HCT116 (cell line): ENCODE data around the gene OLFML2A. TPM values are rescaled to one million over a fixed set of nuclear protein-coding genes. Genes with fewer than 3 reads are reported as not detected.

ENCODE experiments used
- ATAC-seq: fragments of 200-7000 bp; cut with Tn5 transposase; 2 replicates; pipeline ENCODE4 v1.9.1; 2020; ENCODE audit warnings: mild to moderate bottlenecking, moderate library complexity
- BruUV-seq: library from RNA; stranded (reverse); fragments of 400-500 nt; replicated peaks from 2 replicates; lab custom pipeline; 2021; lab: Mats Ljungman, UMichigan
- CTCF ChIA-PET: fragments of 300-600 bp; sonication (Branson Sonifier 250); formaldehyde crosslinking; loops from one replicate; lab custom pipeline; 2021; ENCODE audit warnings: antibody characterized with exemption; lab: Charles Lee
- POLR2A ChIA-PET: fragments of 300-600, 350-600 bp; sonication (Branson Sonifier 250); formaldehyde crosslinking; loops from one replicate; lab custom pipeline; 2021; ENCODE audit warnings: antibody characterized with exemption; lab: Charles Lee
- RAD21 ChIA-PET, 2 experiments: fragments of 300-600 bp; sonication (Branson Sonifier 250); formaldehyde crosslinking; loops; one replicate each; lab custom pipeline; 2023; ENCODE audit warnings: low total read pairs in 2 of 2; ENCODE audit not compliant: uncharacterized antibody in 2 of 2, unreplicated experiment in 2 of 2, low non-redundant PET in 1 of 2; lab: Charles Lee
- DNase-seq: peaks from one replicate; pipeline ENCODE4 v3.0.0-alpha.2; 2010; ENCODE audit warnings: low read depth, low spot score
- H2AFZ ChIP-seq: fragments of 200-600 bp; shearing (Covaris generic), sonication (generic); 2 replicates; pipeline ENCODE4 v1.6.1; 2017; ENCODE audit warnings: low read depth, mixed run types, mixed read lengths, antibody characterized with exemption, low read length; ENCODE audit not compliant: poor library complexity, severe bottlenecking
- H3K27ac ChIP-seq: 2 replicates; pipeline ENCODE4 v1.5.1; 2012; ENCODE audit warnings: low read depth, low read length
- H3K27me3 ChIP-seq: fragments of 200-600 bp; sonication (generic); 2 replicates; pipeline ENCODE4 v1.6.1; 2016; ENCODE audit warnings: mixed run types, low read length, mixed read lengths; ENCODE audit not compliant: insufficient read depth
- H3K36me3 ChIP-seq, 2 experiments: fragments of 200-500 bp in 1 of 2; fragments of 200-600 bp in 1 of 2; sonication (Bioruptor generic) in 1 of 2; sonication (generic) in 1 of 2; 2 replicates each; pipeline versions ENCODE4 v1.5.1 to v1.6.1; 2014 to 2016; ENCODE audit warnings: low read length in 2 of 2, inconsistent platforms in 1 of 2, mixed read lengths in 1 of 2, mixed run types in 1 of 2; ENCODE audit not compliant: insufficient read depth in 2 of 2, control insufficient read depth in 1 of 2
- H3K4me1 ChIP-seq, 2 experiments: fragments of 200-600 bp in 1 of 2; sonication (generic) in 1 of 2; 2 replicates each; pipeline versions ENCODE4 v1.5.1 to v1.6.1; 2012 to 2017; ENCODE audit warnings: low read length in 2 of 2, inconsistent platforms in 1 of 2, mild to moderate bottlenecking in 1 of 2, mixed read lengths in 1 of 2, mixed run types in 1 of 2, moderate library complexity in 1 of 2; ENCODE audit not compliant: insufficient read depth in 2 of 2, control insufficient read depth in 1 of 2
- H3K4me2 ChIP-seq: fragments of 200-600 bp; sonication (generic); 2 replicates; pipeline ENCODE4 v1.6.1; 2017; ENCODE audit warnings: mixed run types, low read length, mixed read lengths
- H3K4me3 ChIP-seq, 2 experiments: fragments of 200-600 bp in 1 of 2; sonication (generic) in 1 of 2; replicated peaks in 1 of 2; 2 replicates each; pipeline ENCODE4 v1.5.1; 2011 to 2016; ENCODE audit warnings: low read length in 2 of 2, control low read depth in 1 of 2, low read depth in 1 of 2, mild to moderate bottlenecking in 1 of 2, mixed read lengths in 1 of 2, mixed run types in 1 of 2
- H3K79me2 ChIP-seq: fragments of 200-600 bp; sonication (generic); 2 replicates; pipeline ENCODE4 v1.6.1; 2017; ENCODE audit warnings: mild to moderate bottlenecking, mixed run types, low read length, moderate library complexity, mixed read lengths; ENCODE audit not compliant: insufficient read depth
- H3K9ac ChIP-seq: fragments of 200-600 bp; sonication (generic); 2 replicates; pipeline ENCODE4 v1.6.1; 2016; ENCODE audit warnings: low read length, mixed read lengths
- H3K9me2 ChIP-seq: fragments of 200-600 bp; sonication (generic), shearing (Covaris generic); 2 replicates; pipeline ENCODE4 v1.6.1; 2017; ENCODE audit warnings: mixed run types, mild to moderate bottlenecking, moderate library complexity; ENCODE audit not compliant: insufficient read depth
- H3K9me3 ChIP-seq, 2 experiments: fragments of 200-500 bp in 1 of 2; fragments of 200-600 bp in 1 of 2; sonication (Bioruptor generic) in 1 of 2; sonication (generic) in 1 of 2; 2 replicates each; pipeline ENCODE4 v1.6.1; 2014 to 2017; ENCODE audit warnings: low read length in 2 of 2, mixed read lengths in 2 of 2, inconsistent platforms in 1 of 2, low read depth in 1 of 2, mild to moderate bottlenecking in 1 of 2, mixed run types in 1 of 2, moderate library complexity in 1 of 2; ENCODE audit not compliant: control insufficient read depth in 1 of 2, insufficient read depth in 1 of 2
- H4K20me1 ChIP-seq: fragments of 200-600 bp; sonication (generic), shearing (Covaris generic); 2 replicates; pipeline ENCODE4 v1.6.1; 2017; ENCODE audit warnings: mixed run types, mild to moderate bottlenecking, moderate library complexity; ENCODE audit not compliant: insufficient read depth
- CEBPB ChIP-seq: IDR thresholded peaks from 2 replicates; pipeline ENCODE4 v1.6.1; 2012; ENCODE audit warnings: low read depth
- EGR1 ChIP-seq: IDR thresholded peaks from 2 replicates; pipeline ENCODE4 v1.6.1; 2012; ENCODE audit warnings: low read depth
- ELF1 ChIP-seq: IDR thresholded peaks from 2 replicates; pipeline ENCODE4 v1.6.1; 2012; ENCODE audit warnings: low read depth, borderline replicate concordance
- EZH2 ChIP-seq: fragments of 200-600 bp; sonication (generic); IDR thresholded peaks from 2 replicates; pipeline ENCODE4 v1.6.1; 2017; ENCODE audit warnings: antibody characterized with exemption, mixed run types
- EZH2phosphoT487 ChIP-seq: fragments of 200-600 bp; IDR thresholded peaks from 2 replicates; pipeline ENCODE4 v1.6.1; 2018; ENCODE audit warnings: antibody characterized with exemption, borderline replicate concordance
- FOSL1 ChIP-seq: IDR thresholded peaks from 2 replicates; pipeline ENCODE4 v1.6.1; 2012; ENCODE audit warnings: low read depth
- JUND ChIP-seq: IDR thresholded peaks from 2 replicates; pipeline ENCODE4 v1.6.1; 2012
- POLR2A ChIP-seq: IDR thresholded peaks from 2 replicates; pipeline ENCODE4 v1.7.0; 2011; ENCODE audit warnings: borderline replicate concordance; ENCODE audit not compliant: insufficient read depth, insufficient read length; ENCODE audit errors: extremely low read depth
- POLR2AphosphoS5 ChIP-seq: IDR thresholded peaks from 2 replicates; pipeline ENCODE4 v1.6.1; 2011; ENCODE audit warnings: mild to moderate bottlenecking, low read depth, low read length, moderate library complexity
- RAD21 ChIP-seq: IDR thresholded peaks from 2 replicates; pipeline ENCODE4 v1.6.1; 2012; ENCODE audit warnings: low read depth, mild to moderate bottlenecking
- SIN3A ChIP-seq: IDR thresholded peaks from 2 replicates; pipeline ENCODE4 v1.6.1; 2012; ENCODE audit warnings: low read depth
- SP1 ChIP-seq: IDR thresholded peaks from 2 replicates; pipeline ENCODE4 v1.6.1; 2012; ENCODE audit warnings: low read depth
- SRF ChIP-seq: IDR thresholded peaks from 2 replicates; pipeline ENCODE4 v1.6.1; 2012; ENCODE audit warnings: low read depth
- TCF7L2 ChIP-seq: IDR thresholded peaks from 2 replicates; pipeline ENCODE4 v1.7.0; 2011; ENCODE audit warnings: borderline replicate concordance, inconsistent platforms; ENCODE audit not compliant: insufficient read depth, insufficient read length; ENCODE audit errors: extremely low read depth
- YY1 ChIP-seq: IDR thresholded peaks from 2 replicates; pipeline ENCODE4 v1.6.1; 2011; ENCODE audit warnings: low read length, low read depth, moderate library complexity, mild to moderate bottlenecking; ENCODE audit not compliant: insufficient replicate concordance; ENCODE audit errors: extremely low read depth
- ZFX ChIP-seq: fragments of 450-650 bp; IDR thresholded peaks from 2 replicates; pipeline ENCODE4 v1.6.1; 2017
- ZNF274 ChIP-seq: fragments of 200-500 bp; sonication (Bioruptor generic); IDR thresholded peaks from 2 replicates; pipeline ENCODE4 v1.6.1; 2014; ENCODE audit warnings: mild to moderate bottlenecking, low read depth, low read length, inconsistent platforms
- intact Hi-C: fragments of 100-400 bp; cut with micrococcal nuclease; formaldehyde crosslinking; loops from 2 replicates; pipeline ENCODE4 v1.10.0; 2022
- total RNA-seq: library from RNA; stranded (reverse); gene quantifications from one replicate; pipeline ENCODE4 v1.2.1, GENCODE V29; 2021; ENCODE audit not compliant: unreplicated experiment
- TF ChIP-seq, protein P1 (sequence below): IDR thresholded peaks from 2 replicates; pipeline ENCODE4 v1.6.1; 2011; ENCODE audit warnings: mild to moderate bottlenecking, low read length, moderate library complexity; ENCODE audit not compliant: insufficient replicate concordance; ENCODE audit errors: extremely low read depth
- TF ChIP-seq, protein P2 (sequence below): IDR thresholded peaks from 2 replicates; pipeline ENCODE4 v1.6.1; 2012
- TF ChIP-seq, protein P3 (sequence below), 3 experiments: fragments of 200-600 bp in 1 of 3; sonication (generic) in 1 of 3; IDR thresholded peaks in 2 of 3; conservative IDR thresholded peaks in 1 of 3; 2 replicates each; pipeline ENCODE4 v1.5.1; 2012 to 2017; ENCODE audit warnings: low read depth in 2 of 3, low read length in 2 of 3, antibody characterized with exemption in 1 of 3, borderline replicate concordance in 1 of 3, control low read depth in 1 of 3, mild to moderate bottlenecking in 1 of 3, mixed read lengths in 1 of 3, mixed run types in 1 of 3, moderate library complexity in 1 of 3; ENCODE audit not compliant: insufficient read depth in 1 of 3
- TF ChIP-seq, protein P4 (sequence below): IDR thresholded peaks from 2 replicates; pipeline ENCODE4 v1.6.1; 2012

Gene OLFML2A
- total RNA-seq, 1 experiment from 2014 or later, result 6.3 TPM

GRCh38 chr9:124813041-124813440 is 36.1 kb downstream of the OLFML2A start (continued):
- TF ChIP-seq, protein P1, sequence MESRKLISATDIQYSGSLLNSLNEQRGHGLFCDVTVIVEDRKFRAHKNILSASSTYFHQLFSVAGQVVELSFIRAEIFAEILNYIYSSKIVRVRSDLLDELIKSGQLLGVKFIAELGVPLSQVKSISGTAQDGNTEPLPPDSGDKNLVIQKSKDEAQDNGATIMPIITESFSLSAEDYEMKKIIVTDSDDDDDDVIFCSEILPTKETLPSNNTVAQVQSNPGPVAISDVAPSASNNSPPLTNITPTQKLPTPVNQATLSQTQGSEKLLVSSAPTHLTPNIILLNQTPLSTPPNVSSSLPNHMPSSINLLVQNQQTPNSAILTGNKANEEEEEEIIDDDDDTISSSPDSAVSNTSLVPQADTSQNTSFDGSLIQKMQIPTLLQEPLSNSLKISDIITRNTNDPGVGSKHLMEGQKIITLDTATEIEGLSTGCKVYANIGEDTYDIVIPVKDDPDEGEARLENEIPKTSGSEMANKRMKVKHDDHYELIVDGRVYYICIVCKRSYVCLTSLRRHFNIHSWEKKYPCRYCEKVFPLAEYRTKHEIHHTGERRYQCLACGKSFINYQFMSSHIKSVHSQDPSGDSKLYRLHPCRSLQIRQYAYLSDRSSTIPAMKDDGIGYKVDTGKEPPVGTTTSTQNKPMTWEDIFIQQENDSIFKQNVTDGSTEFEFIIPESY, result no peak
- TF ChIP-seq ELF1, result no peak
- TF ChIP-seq, protein P2, sequence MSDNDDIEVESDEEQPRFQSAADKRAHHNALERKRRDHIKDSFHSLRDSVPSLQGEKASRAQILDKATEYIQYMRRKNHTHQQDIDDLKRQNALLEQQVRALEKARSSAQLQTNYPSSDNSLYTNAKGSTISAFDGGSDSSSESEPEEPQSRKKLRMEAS, result no peak

DNA sequence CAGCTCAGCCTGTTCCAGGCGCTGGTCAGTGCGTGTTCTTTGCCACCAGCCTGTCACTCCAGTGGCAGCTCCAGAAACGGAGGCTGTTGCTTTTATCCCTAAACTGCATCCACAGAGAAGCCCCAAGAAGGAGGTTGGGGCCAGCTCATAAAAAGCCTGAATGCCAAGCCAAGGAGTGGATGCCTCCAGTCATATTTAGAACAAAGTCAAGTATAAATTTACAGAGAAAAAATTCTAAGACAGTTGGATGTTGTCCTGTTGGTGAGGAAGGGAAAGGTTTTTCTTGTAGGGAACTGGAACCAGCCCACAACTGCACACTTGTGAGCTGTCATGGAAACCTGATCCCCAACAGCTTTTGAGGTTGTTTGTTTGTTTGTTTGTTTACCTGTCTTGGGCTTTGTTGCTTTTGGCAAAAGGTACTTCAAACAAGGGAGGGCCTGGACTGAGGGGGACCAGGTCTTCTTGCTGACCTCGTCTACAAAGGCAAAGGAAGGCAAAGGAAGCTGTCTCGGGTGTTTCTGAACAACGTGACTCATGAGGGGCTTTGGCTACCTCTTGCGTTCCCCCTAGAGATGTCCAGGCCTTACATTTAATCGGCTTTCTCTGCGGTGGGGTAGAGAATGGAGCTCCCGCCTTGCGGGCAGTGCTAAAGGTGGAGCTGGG is 36.7 kb downstream of the OLFML2A start:
- ATAC-seq (no peak), DNase-seq (no peak)
- H3K27me3 ChIP-seq, result no peaks in the 10 kb centered on the region
- H3K9me3 ChIP-seq, result no peaks in the 10 kb centered on the region
- no peak overlapping the region for H3K4me3 ChIP-seq
- peak overlapping the region; percentile 75; the same call in 1 of the 2 replicates for H3K9ac ChIP-seq
- H3K79me2 ChIP-seq, result no peaks in the 10 kb centered on the region
- peaks cover 53 to 71% of the 10 kb centered on the region in 2 experiments for H3K4me1 ChIP-seq
- H2AFZ ChIP-seq, result no peak overlapping the region
- ChIA-PET CTCF (interaction anchor here (1.0 to 2.6 kb wide), 4 partner anchors 19 to 41 kb away, joined by 3 to 15 read pairs (median 7); partner anchors contain the start of gene WDR38), POLR2A (interaction anchor here (1.7 kb wide), 1 partner anchor 19 kb away, joined by 5 read pairs; no protein-coding TSS in a partner anchor), RAD21 (no interaction called here)
- H3K4me2 ChIP-seq, result peak overlapping the region; percentile 98
- TF ChIP-seq SRF, result no peak
- TF ChIP-seq FOSL1, result no peak
- TF ChIP-seq, protein P3, sequence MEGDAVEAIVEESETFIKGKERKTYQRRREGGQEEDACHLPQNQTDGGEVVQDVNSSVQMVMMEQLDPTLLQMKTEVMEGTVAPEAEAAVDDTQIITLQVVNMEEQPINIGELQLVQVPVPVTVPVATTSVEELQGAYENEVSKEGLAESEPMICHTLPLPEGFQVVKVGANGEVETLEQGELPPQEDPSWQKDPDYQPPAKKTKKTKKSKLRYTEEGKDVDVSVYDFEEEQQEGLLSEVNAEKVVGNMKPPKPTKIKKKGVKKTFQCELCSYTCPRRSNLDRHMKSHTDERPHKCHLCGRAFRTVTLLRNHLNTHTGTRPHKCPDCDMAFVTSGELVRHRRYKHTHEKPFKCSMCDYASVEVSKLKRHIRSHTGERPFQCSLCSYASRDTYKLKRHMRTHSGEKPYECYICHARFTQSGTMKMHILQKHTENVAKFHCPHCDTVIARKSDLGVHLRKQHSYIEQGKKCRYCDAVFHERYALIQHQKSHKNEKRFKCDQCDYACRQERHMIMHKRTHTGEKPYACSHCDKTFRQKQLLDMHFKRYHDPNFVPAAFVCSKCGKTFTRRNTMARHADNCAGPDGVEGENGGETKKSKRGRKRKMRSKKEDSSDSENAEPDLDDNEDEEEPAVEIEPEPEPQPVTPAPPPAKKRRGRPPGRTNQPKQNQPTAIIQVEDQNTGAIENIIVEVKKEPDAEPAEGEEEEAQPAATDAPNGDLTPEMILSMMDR (IDR thresholded peaks at IDR 0.05 in 2 of 3, conservative IDR thresholded peaks at IDR 0.05 in 1 of 3; ENCODE audit: borderline replicate concordance in 1 of 3, insufficient read depth in 1 of 3, low read depth in 2 of 3, low read length in 2 of 3), result no peak
- TF ChIP-seq EZH2, result no peak
- no peak for TF ChIP-seq JUND
- no peak for TF ChIP-seq ZNF274
- TF ChIP-seq, protein P4, sequence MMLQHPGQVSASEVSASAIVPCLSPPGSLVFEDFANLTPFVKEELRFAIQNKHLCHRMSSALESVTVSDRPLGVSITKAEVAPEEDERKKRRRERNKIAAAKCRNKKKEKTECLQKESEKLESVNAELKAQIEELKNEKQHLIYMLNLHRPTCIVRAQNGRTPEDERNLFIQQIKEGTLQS, result no peak
- no peak for TF ChIP-seq YY1
- TF ChIP-seq TCF7L2, result no peak
- no peak for TF ChIP-seq RAD21
- no peak for TF ChIP-seq SP1
- no peak for TF ChIP-seq ZFX
- TF ChIP-seq ELF1, result no peak
- TF ChIP-seq EZH2phosphoT487, result no peak
- no peak for TF ChIP-seq SIN3A
- TF ChIP-seq CEBPB, result no peak
- no peak for TF ChIP-seq POLR2A
- TF ChIP-seq POLR2AphosphoS5, result no peak
- TF ChIP-seq EGR1, result no peak
- no peaks in the 10 kb centered on the region for H4K20me1 ChIP-seq
- H3K27ac ChIP-seq, result peak overlapping the region; percentile 91; the same call in 1 of the 2 replicates
- intact Hi-C loops, result loop anchor here (2.0 kb wide), 1 partner anchor 39 kb away; the partner anchor contains the start of gene WDR38
- BruUV-seq, result no TSS peak
- H3K36me3 ChIP-seq, result no peaks in the 10 kb centered on the region
- no peaks in the 10 kb centered on the region for H3K9me2 ChIP-seq
